ENCODE results near the gene COQ2. TPM values are rescaled to one million over a fixed set of nuclear protein-coding genes. Genes with fewer than 3 reads are reported as not detected.

COQ2 gene
- polyA plus RNA-seq, 1 donor (not counting 4 experiments of a cell fraction or from before 2014, with no cell fraction given), result 29.1 TPM

GRCh38 chr4:83266689-83267088 lies 17.9 kb downstream of the COQ2 start:
- Histone ChIP-seq H2AFZ (ENCODE audit: control insufficient read depth, low read length) (no peak overlapping the region), H3K9me1 (ENCODE audit: control insufficient read depth, extremely low read depth, insufficient read depth, low read length) (no peaks in the 10 kb centered on the region), H3K9ac (ENCODE audit: control insufficient read depth, extremely low read depth, insufficient read depth, low read length) (no peak overlapping the region), H3K4me2 (ENCODE audit: control insufficient read depth, extremely low read depth, insufficient read depth, low read depth, low read length) (no peak overlapping the region), H3K9me3 (ENCODE audit: control insufficient read depth, low read depth, low read length) (no peaks in the 10 kb centered on the region), H3K36me3 (ENCODE audit: control insufficient read depth in 2 of 2, extremely low read depth in 1 of 2, insufficient read depth in 2 of 2, low read length in 2 of 2) (peaks cover 4 to 12% of the 10 kb centered on the region in 2 experiments), H3K79me2 (ENCODE audit: control insufficient read depth, insufficient read depth, low read length) (no peaks in the 10 kb centered on the region), H3K27me3 (ENCODE audit: control insufficient read depth, extremely low read depth, insufficient read depth, low read length) (no peaks in the 10 kb centered on the region), H3K27ac (ENCODE audit: control insufficient read depth, insufficient read depth, low read length) (no peak overlapping the region), H3K4me3 (ENCODE audit: control insufficient read depth in 2 of 3, extremely low read depth in 1 of 3, insufficient read depth in 2 of 3, low read depth in 1 of 3, low read length in 3 of 3) (no peak overlapping the region), H3K4me1 (ENCODE audit: control insufficient read depth, extremely low read depth, insufficient read depth, low read length) (no peaks in the 10 kb centered on the region), H4K20me1 (ENCODE audit: control insufficient read depth, extremely low read depth, insufficient read depth, low read length) (no peaks in the 10 kb centered on the region)
- no peak for DNase-seq (ENCODE audit: low read depth, low spot score)
- FAIRE-seq, result no peak
- dilution Hi-C loops (cut with MboI; ENCODE audit: extremely low pct_ligation_motif_present, low sequenced_read_pairs), result no loop called here
- TF ChIP-seq EZH2 (IDR thresholded peaks at IDR 0.05; ENCODE audit: low read length) (no peak), CTCF (optimal IDR thresholded peaks at IDR 0.05 in 1 of 3, IDR thresholded peaks at IDR 0.05 in 1 of 3, conservative IDR thresholded peaks at IDR 0.05 in 1 of 3; ENCODE audit: extremely low read depth in 1 of 3, insufficient read depth in 2 of 3, low read length in 3 of 3) (no peak)

GRCh38 chr4:83263106-83263505 lies 21.5 kb downstream of the COQ2 start:
- Histone ChIP-seq H4K20me1 (ENCODE audit: control insufficient read depth, extremely low read depth, insufficient read depth, low read length) (no peaks in the 10 kb centered on the region), H3K27me3 (ENCODE audit: control insufficient read depth, extremely low read depth, insufficient read depth, low read length) (no peaks in the 10 kb centered on the region), H3K9me1 (ENCODE audit: control insufficient read depth, extremely low read depth, insufficient read depth, low read length) (no peaks in the 10 kb centered on the region), H3K4me1 (ENCODE audit: control insufficient read depth, extremely low read depth, insufficient read depth, low read length) (no peaks in the 10 kb centered on the region), H2AFZ (ENCODE audit: control insufficient read depth, low read length) (no peak overlapping the region), H3K36me3 (ENCODE audit: control insufficient read depth in 2 of 2, extremely low read depth in 1 of 2, insufficient read depth in 2 of 2, low read length in 2 of 2) (peaks cover 2 to 10% of the 10 kb centered on the region in 2 experiments), H3K4me2 (ENCODE audit: control insufficient read depth, extremely low read depth, insufficient read depth, low read depth, low read length) (no peak overlapping the region), H3K9ac (ENCODE audit: control insufficient read depth, extremely low read depth, insufficient read depth, low read length) (no peak overlapping the region), H3K27ac (ENCODE audit: control insufficient read depth, insufficient read depth, low read length) (no peak overlapping the region), H3K79me2 (ENCODE audit: control insufficient read depth, insufficient read depth, low read length) (no peaks in the 10 kb centered on the region), H3K9me3 (ENCODE audit: control insufficient read depth, low read depth, low read length) (no peaks in the 10 kb centered on the region), H3K4me3 (ENCODE audit: control insufficient read depth in 2 of 3, extremely low read depth in 1 of 3, insufficient read depth in 2 of 3, low read depth in 1 of 3, low read length in 3 of 3) (no peak overlapping the region)
- FAIRE-seq (no peak), DNase-seq (ENCODE audit: low read depth, low spot score) (no peak)
- dilution Hi-C loops (cut with MboI; ENCODE audit: extremely low pct_ligation_motif_present, low sequenced_read_pairs), result no loop called here
- no peak for TF ChIP-seq CTCF (optimal IDR thresholded peaks at IDR 0.05 in 1 of 3, IDR thresholded peaks at IDR 0.05 in 1 of 3, conservative IDR thresholded peaks at IDR 0.05 in 1 of 3; ENCODE audit: extremely low read depth in 1 of 3, insufficient read depth in 2 of 3, low read length in 3 of 3)
